ENCODE data around the gene PGRMC1. TPM values are rescaled to one million over a fixed set of nuclear protein-coding genes. Genes with fewer than 3 reads are reported as not detected.

PGRMC1 gene
- polyA plus RNA-seq, 1 donor (not counting 4 experiments of a cell fraction or from before 2014, with no cell fraction given): 74.3 TPM

DNA sequence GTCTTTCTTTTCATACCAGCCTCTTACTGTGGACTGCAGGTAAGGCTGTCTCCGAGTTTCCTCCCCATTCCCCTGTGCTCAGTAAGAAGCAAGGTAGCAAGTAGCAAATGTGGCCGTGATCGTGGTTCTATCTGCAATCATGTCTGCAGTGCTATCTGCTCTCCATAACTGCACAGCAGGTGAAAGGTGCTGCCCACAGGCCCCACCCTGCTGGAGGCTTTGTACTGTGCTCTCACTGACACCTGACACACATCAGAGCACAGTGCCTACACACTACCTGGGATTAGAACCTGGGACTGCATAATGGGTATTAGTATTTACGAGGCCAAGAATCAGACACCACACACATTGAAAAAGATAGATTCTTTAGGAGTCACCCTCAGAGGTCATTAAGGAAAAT, 15.3 kb downstream of the PGRMC1 start:
- Histone ChIP-seq H4K20me1 (ENCODE audit: control insufficient read depth, extremely low read depth, insufficient read depth, low read length) (no peaks in the 10 kb centered on the region), H3K9me1 (ENCODE audit: control insufficient read depth, extremely low read depth, insufficient read depth, low read length) (no peaks in the 10 kb centered on the region), H3K9ac (ENCODE audit: control insufficient read depth, extremely low read depth, insufficient read depth, low read length) (no peak overlapping the region), H3K9me3 (ENCODE audit: control insufficient read depth, low read depth, low read length) (no peaks in the 10 kb centered on the region), H3K4me3 (ENCODE audit: control insufficient read depth in 2 of 3, extremely low read depth in 1 of 3, insufficient read depth in 2 of 3, low read depth in 1 of 3, low read length in 3 of 3) (no peak overlapping the region), H3K79me2 (ENCODE audit: control insufficient read depth, insufficient read depth, low read length) (no peaks in the 10 kb centered on the region), H3K27me3 (ENCODE audit: control insufficient read depth, extremely low read depth, insufficient read depth, low read length) (no peaks in the 10 kb centered on the region), H3K27ac (ENCODE audit: control insufficient read depth, insufficient read depth, low read length) (no peak overlapping the region), H3K4me2 (ENCODE audit: control insufficient read depth, extremely low read depth, insufficient read depth, low read depth, low read length) (no peak overlapping the region), H2AFZ (ENCODE audit: control insufficient read depth, low read length) (no peak overlapping the region), H3K36me3 (ENCODE audit: control insufficient read depth in 2 of 2, extremely low read depth in 1 of 2, insufficient read depth in 2 of 2, low read length in 2 of 2) (no peaks in the 10 kb centered on the region), H3K4me1 (ENCODE audit: control insufficient read depth, extremely low read depth, insufficient read depth, low read length) (no peaks in the 10 kb centered on the region)
- dilution Hi-C loops (cut with MboI; ENCODE audit: extremely low pct_ligation_motif_present, low sequenced_read_pairs): no loop called here
- no peak for FAIRE-seq
- no peak for DNase-seq (ENCODE audit: low read depth, low spot score)
- TF ChIP-seq, protein P1, sequence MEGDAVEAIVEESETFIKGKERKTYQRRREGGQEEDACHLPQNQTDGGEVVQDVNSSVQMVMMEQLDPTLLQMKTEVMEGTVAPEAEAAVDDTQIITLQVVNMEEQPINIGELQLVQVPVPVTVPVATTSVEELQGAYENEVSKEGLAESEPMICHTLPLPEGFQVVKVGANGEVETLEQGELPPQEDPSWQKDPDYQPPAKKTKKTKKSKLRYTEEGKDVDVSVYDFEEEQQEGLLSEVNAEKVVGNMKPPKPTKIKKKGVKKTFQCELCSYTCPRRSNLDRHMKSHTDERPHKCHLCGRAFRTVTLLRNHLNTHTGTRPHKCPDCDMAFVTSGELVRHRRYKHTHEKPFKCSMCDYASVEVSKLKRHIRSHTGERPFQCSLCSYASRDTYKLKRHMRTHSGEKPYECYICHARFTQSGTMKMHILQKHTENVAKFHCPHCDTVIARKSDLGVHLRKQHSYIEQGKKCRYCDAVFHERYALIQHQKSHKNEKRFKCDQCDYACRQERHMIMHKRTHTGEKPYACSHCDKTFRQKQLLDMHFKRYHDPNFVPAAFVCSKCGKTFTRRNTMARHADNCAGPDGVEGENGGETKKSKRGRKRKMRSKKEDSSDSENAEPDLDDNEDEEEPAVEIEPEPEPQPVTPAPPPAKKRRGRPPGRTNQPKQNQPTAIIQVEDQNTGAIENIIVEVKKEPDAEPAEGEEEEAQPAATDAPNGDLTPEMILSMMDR (optimal IDR thresholded peaks at IDR 0.05 in 1 of 3, IDR thresholded peaks at IDR 0.05 in 1 of 3, conservative IDR thresholded peaks at IDR 0.05 in 1 of 3; ENCODE audit: extremely low read depth in 1 of 3, insufficient read depth in 2 of 3, low read length in 3 of 3): no peak
- TF ChIP-seq EZH2 (IDR thresholded peaks at IDR 0.05; ENCODE audit: low read length): no peak

DNA sequence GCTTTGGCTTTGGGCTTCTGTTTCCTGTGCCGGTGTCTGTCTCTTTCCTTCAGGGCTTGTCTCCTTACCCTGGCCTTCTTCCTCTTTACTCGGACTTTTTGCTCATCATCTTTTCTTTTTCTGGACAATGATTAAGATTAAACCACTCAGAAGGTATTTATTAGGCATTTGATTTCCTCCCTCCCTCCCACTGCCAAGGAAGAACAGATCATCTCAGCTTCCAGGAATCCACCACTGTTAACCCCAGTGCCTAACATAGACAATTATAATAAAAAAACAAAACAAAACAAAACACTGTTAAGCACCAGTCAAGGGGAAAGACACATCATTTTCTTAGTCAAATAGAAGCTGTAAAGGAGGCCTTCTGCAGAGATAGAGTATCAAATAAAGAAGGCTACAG, 16.6 kb downstream of the PGRMC1 start:
- Histone ChIP-seq H3K79me2 (ENCODE audit: control insufficient read depth, insufficient read depth, low read length) (no peaks in the 10 kb centered on the region), H3K4me3 (ENCODE audit: control insufficient read depth in 2 of 3, extremely low read depth in 1 of 3, insufficient read depth in 2 of 3, low read depth in 1 of 3, low read length in 3 of 3) (no peak overlapping the region), H3K9ac (ENCODE audit: control insufficient read depth, extremely low read depth, insufficient read depth, low read length) (no peak overlapping the region), H3K36me3 (ENCODE audit: control insufficient read depth in 2 of 2, extremely low read depth in 1 of 2, insufficient read depth in 2 of 2, low read length in 2 of 2) (no peaks in the 10 kb centered on the region), H3K4me2 (ENCODE audit: control insufficient read depth, extremely low read depth, insufficient read depth, low read depth, low read length) (no peak overlapping the region), H4K20me1 (ENCODE audit: control insufficient read depth, extremely low read depth, insufficient read depth, low read length) (no peaks in the 10 kb centered on the region), H3K4me1 (ENCODE audit: control insufficient read depth, extremely low read depth, insufficient read depth, low read length) (no peaks in the 10 kb centered on the region), H3K9me1 (ENCODE audit: control insufficient read depth, extremely low read depth, insufficient read depth, low read length) (no peaks in the 10 kb centered on the region), H2AFZ (ENCODE audit: control insufficient read depth, low read length) (no peak overlapping the region), H3K27ac (ENCODE audit: control insufficient read depth, insufficient read depth, low read length) (no peak overlapping the region), H3K9me3 (ENCODE audit: control insufficient read depth, low read depth, low read length) (no peaks in the 10 kb centered on the region), H3K27me3 (ENCODE audit: control insufficient read depth, extremely low read depth, insufficient read depth, low read length) (no peaks in the 10 kb centered on the region)
- dilution Hi-C loops (cut with MboI; ENCODE audit: extremely low pct_ligation_motif_present, low sequenced_read_pairs): no loop called here
- FAIRE-seq: no peak
- no peak for DNase-seq (ENCODE audit: low read depth, low spot score)
- TF ChIP-seq EZH2 (IDR thresholded peaks at IDR 0.05; ENCODE audit: low read length): no peak
- TF ChIP-seq, protein P1 (optimal IDR thresholded peaks at IDR 0.05 in 1 of 3, IDR thresholded peaks at IDR 0.05 in 1 of 3, conservative IDR thresholded peaks at IDR 0.05 in 1 of 3; ENCODE audit: extremely low read depth in 1 of 3, insufficient read depth in 2 of 3, low read length in 3 of 3): no peak

Measured in keratinocyte (primary cell).